K562 (cell line): ENCODE data around the gene ZNF23. TPM values are rescaled to one million over a fixed set of nuclear protein-coding genes. Genes with fewer than 3 reads are reported as not detected.

Experiments
- ARID2 ChIP-seq: fragments of 450-650 bp; IDR thresholded peaks from 2 replicates; pipeline ENCODE4 v1.6.1; 2017; ENCODE audit warnings: antibody characterized with exemption, mild to moderate bottlenecking
- BACH1 ChIP-seq: fragments of 200-800 bp; sonication (Bioruptor generic); IDR thresholded peaks from 2 replicates; pipeline ENCODE4 v1.6.1; 2016; ENCODE audit warnings: missing genetic modification characterization, missing compliant biosample characterization
- CHD2 ChIP-seq: IDR thresholded peaks from 2 replicates; pipeline ENCODE4 v1.6.1; 2011; ENCODE audit warnings: low read depth, low read length
- ELF2 ChIP-seq: fragments of 250-450 bp; sonication (Bioruptor Pico); IDR thresholded peaks from 2 replicates; pipeline ENCODE4 v1.5.0; 2021; ENCODE audit warnings: mild to moderate bottlenecking
- GTF2F1 ChIP-seq: IDR thresholded peaks from 2 replicates; pipeline ENCODE4 v1.6.1; 2011; ENCODE audit warnings: low read depth, low read length, improper control_type of control experiment
- KDM2B ChIP-seq: fragments of 250-450 bp; sonication (Bioruptor Pico); IDR thresholded peaks from 2 replicates; pipeline ENCODE4 v1.8.0; 2021; ENCODE audit warnings: mild to moderate bottlenecking, moderate library complexity
- KLF10 ChIP-seq: fragments of 250-450 bp; sonication (Bioruptor Pico); IDR thresholded peaks from 2 replicates; pipeline ENCODE4 v1.6.1; 2021; ENCODE audit warnings: matching md5 sums
- LARP7 ChIP-seq: fragments of 450-650 bp; IDR thresholded peaks from 2 replicates; pipeline ENCODE4 v1.6.1; 2016
- NFIX ChIP-seq: fragments of 250-450 bp; sonication (Bioruptor Pico); IDR thresholded peaks from 2 replicates; pipeline ENCODE4 v1.4.0; 2020; ENCODE audit warnings: low read depth, mild to moderate bottlenecking, moderate library complexity
- SP2 ChIP-seq: IDR thresholded peaks from 2 replicates; pipeline ENCODE4 v1.6.1; 2011; ENCODE audit warnings: mild to moderate bottlenecking, low read depth, low read length, moderate library complexity; ENCODE audit not compliant: poor library complexity, severe bottlenecking; ENCODE audit errors: extremely low read depth
- SPI1 ChIP-seq: IDR thresholded peaks from 2 replicates; pipeline ENCODE4 v1.6.1; 2011; ENCODE audit warnings: low read depth, low read length, control low read depth, borderline replicate concordance
- ZNF121 ChIP-seq: sonication (generic); formaldehyde crosslinking; conservative IDR thresholded peaks from 2 replicates; pipeline ENCODE4 v1.8.0; 2022; ENCODE audit warnings: missing genetic modification reagents
- ZNF143 ChIP-seq: sonication (generic); formaldehyde crosslinking; IDR thresholded peaks from 2 replicates; pipeline ENCODE4 v1.9.0; 2022; ENCODE audit warnings: mild to moderate bottlenecking, missing genetic modification reagents
- ZNF184 ChIP-seq: sonication (generic); formaldehyde crosslinking; IDR thresholded peaks from 2 replicates; pipeline ENCODE4 v1.5.0; 2020; ENCODE audit warnings: missing genetic modification reagents
- ZNF551 ChIP-seq: fragments of 250-450 bp; sonication (Bioruptor Pico); IDR thresholded peaks from 2 replicates; pipeline ENCODE4 v1.5.0; 2021; ENCODE audit warnings: mild to moderate bottlenecking, moderate library complexity
- polyA plus RNA-seq, 8 experiments: library from polyadenylated mRNA; depleted of rRNA in 4 of 8; stranded (reverse) in 5 of 8; unstranded in 3 of 8; fragments of >200 nt; fragmentation: Nextera tagmentation in 2 of 8; fragmentation: Illumina TruSeq in 1 of 8; extraction: Ambion mirVana in 2 of 8; extraction: Trizol in 1 of 8; gene quantifications; 2 replicates each; pipeline versions ENCODE4 v1.2.1 to v1.2.3, GENCODE V29; 2011 to 2014; ENCODE audit warnings: inconsistent platforms in 1 of 8, missing spikeins in 1 of 8
- total RNA-seq, 7 experiments: library from RNA; depleted of rRNA in 6 of 7; stranded (reverse); fragments of >200 nt in 6 of 7; fragmentation: Illumina TruSeq in 2 of 7; extraction: Trizol in 2 of 7; gene quantifications; 2 replicates each; pipeline versions ENCODE4 v1.2.1 to v1.2.3, GENCODE V29; 2011 to 2021; ENCODE audit warnings: low replicate concordance in 1 of 7
- TF ChIP-seq, protein P1 (sequence below): sonication (generic); formaldehyde crosslinking; IDR thresholded peaks from 2 replicates; pipeline ENCODE4 v1.8.1; 2023; ENCODE audit warnings: missing genetic modification reagents, mild to moderate bottlenecking, borderline replicate concordance
- TF ChIP-seq, protein P2 (sequence below): sonication (generic); formaldehyde crosslinking; IDR thresholded peaks from 2 replicates; pipeline ENCODE4 v1.8.0; 2023; ENCODE audit warnings: mild to moderate bottlenecking, missing genetic modification reagents
- TF ChIP-seq, protein P3 (sequence below): fragments of 450-650 bp; formaldehyde crosslinking; IDR thresholded peaks from 2 replicates; pipeline ENCODE4 v1.4.0; 2020; ENCODE audit warnings: mild to moderate bottlenecking, mixed read lengths
- TF ChIP-seq, protein P4 (sequence below), 2 experiments: fragments of 450-650 bp in 1 of 2; sonication (generic) in 1 of 2; formaldehyde crosslinking in 1 of 2; IDR thresholded peaks in 1 of 2; conservative IDR thresholded peaks in 1 of 2; 2 replicates each; pipeline versions ENCODE4 v1.6.1 to v1.8.1; 2016 to 2023; ENCODE audit warnings: mild to moderate bottlenecking in 2 of 2, moderate library complexity in 2 of 2, inconsistent platforms in 1 of 2, missing genetic modification reagents in 1 of 2

The ZNF23 gene
- total and polyA plus RNA-seq, 9 of the 15 experiments (the other 6 are each of a cell fraction or from before 2014, with no cell fraction given), result 4.7 to 13.4 (median 11.2) TPM

DNA sequence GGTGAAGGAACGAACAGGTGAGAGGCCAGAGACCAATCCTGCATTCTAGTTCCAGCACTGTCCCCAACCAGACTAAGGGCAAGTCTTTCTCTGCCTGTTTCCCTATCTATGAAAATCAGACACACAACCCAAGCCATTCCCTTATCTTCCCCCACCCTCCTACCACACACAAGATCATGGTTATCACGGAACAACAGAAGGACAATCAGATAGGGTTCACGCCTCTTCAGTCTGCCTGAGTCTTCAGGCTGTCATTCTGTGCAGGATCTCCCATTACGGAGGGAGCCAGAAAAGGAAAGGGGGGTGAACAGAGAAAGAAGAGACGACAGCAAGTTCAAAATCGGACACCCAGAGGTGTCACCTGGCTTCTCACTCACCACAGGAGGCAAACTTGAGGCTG, 31.3 kb downstream of the ZNF23 start (continued):
- TF ChIP-seq, protein P1, sequence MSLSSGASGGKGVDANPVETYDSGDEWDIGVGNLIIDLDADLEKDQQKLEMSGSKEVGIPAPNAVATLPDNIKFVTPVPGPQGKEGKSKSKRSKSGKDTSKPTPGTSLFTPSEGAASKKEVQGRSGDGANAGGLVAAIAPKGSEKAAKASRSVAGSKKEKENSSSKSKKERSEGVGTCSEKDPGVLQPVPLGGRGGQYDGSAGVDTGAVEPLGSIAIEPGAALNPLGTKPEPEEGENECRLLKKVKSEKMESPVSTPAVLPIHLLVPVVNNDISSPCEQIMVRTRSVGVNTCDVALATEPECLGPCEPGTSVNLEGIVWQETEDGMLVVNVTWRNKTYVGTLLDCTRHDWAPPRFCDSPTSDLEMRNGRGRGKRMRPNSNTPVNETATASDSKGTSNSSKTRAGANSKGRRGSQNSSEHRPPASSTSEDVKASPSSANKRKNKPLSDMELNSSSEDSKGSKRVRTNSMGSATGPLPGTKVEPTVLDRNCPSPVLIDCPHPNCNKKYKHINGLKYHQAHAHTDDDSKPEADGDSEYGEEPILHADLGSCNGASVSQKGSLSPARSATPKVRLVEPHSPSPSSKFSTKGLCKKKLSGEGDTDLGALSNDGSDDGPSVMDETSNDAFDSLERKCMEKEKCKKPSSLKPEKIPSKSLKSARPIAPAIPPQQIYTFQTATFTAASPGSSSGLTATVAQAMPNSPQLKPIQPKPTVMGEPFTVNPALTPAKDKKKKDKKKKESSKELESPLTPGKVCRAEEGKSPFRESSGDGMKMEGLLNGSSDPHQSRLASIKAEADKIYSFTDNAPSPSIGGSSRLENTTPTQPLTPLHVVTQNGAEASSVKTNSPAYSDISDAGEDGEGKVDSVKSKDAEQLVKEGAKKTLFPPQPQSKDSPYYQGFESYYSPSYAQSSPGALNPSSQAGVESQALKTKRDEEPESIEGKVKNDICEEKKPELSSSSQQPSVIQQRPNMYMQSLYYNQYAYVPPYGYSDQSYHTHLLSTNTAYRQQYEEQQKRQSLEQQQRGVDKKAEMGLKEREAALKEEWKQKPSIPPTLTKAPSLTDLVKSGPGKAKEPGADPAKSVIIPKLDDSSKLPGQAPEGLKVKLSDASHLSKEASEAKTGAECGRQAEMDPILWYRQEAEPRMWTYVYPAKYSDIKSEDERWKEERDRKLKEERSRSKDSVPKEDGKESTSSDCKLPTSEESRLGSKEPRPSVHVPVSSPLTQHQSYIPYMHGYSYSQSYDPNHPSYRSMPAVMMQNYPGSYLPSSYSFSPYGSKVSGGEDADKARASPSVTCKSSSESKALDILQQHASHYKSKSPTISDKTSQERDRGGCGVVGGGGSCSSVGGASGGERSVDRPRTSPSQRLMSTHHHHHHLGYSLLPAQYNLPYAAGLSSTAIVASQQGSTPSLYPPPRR (CRISPR knock-in tag), result no peak
- TF ChIP-seq KDM2B (CRISPR knock-in tag), result no peak
- TF ChIP-seq, protein P2, sequence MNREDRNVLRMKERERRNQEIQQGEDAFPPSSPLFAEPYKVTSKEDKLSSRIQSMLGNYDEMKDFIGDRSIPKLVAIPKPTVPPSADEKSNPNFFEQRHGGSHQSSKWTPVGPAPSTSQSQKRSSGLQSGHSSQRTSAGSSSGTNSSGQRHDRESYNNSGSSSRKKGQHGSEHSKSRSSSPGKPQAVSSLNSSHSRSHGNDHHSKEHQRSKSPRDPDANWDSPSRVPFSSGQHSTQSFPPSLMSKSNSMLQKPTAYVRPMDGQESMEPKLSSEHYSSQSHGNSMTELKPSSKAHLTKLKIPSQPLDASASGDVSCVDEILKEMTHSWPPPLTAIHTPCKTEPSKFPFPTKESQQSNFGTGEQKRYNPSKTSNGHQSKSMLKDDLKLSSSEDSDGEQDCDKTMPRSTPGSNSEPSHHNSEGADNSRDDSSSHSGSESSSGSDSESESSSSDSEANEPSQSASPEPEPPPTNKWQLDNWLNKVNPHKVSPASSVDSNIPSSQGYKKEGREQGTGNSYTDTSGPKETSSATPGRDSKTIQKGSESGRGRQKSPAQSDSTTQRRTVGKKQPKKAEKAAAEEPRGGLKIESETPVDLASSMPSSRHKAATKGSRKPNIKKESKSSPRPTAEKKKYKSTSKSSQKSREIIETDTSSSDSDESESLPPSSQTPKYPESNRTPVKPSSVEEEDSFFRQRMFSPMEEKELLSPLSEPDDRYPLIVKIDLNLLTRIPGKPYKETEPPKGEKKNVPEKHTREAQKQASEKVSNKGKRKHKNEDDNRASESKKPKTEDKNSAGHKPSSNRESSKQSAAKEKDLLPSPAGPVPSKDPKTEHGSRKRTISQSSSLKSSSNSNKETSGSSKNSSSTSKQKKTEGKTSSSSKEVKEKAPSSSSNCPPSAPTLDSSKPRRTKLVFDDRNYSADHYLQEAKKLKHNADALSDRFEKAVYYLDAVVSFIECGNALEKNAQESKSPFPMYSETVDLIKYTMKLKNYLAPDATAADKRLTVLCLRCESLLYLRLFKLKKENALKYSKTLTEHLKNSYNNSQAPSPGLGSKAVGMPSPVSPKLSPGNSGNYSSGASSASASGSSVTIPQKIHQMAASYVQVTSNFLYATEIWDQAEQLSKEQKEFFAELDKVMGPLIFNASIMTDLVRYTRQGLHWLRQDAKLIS (CRISPR knock-in tag), result 0 out of 2 replicates have a peak, but pooled peaks have one; percentile 32
- no peak for TF ChIP-seq ELF2
- TF ChIP-seq ZNF143 (CRISPR knock-in tag), result no peak
- no peak for TF ChIP-seq SP2
- TF ChIP-seq, protein P3, sequence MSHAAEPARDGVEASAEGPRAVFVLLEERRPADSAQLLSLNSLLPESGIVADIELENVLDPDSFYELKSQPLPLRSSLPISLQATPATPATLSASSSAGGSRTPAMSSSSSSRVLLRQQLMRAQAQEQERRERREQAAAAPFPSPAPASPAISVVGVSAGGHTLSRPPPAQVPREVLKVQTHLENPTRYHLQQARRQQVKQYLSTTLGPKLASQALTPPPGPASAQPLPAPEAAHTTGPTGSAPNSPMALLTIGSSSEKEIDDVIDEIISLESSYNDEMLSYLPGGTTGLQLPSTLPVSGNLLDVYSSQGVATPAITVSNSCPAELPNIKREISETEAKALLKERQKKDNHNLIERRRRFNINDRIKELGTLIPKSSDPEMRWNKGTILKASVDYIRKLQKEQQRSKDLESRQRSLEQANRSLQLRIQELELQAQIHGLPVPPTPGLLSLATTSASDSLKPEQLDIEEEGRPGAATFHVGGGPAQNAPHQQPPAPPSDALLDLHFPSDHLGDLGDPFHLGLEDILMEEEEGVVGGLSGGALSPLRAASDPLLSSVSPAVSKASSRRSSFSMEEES (CRISPR knock-in tag), result no peak
- TF ChIP-seq KLF10 (CRISPR knock-in tag), result no peak
- TF ChIP-seq NFIX (CRISPR knock-in tag), result no peak
- no peak for TF ChIP-seq SPI1
- TF ChIP-seq CHD2, result no peak
- no peak for TF ChIP-seq BACH1 (tag)
- no peak for TF ChIP-seq ARID2
- TF ChIP-seq ZNF184 (CRISPR knock-in tag), result no peak
- no peak for TF ChIP-seq ZNF551 (CRISPR knock-in tag)
- TF ChIP-seq GTF2F1, result no peak
- TF ChIP-seq, protein P4, sequence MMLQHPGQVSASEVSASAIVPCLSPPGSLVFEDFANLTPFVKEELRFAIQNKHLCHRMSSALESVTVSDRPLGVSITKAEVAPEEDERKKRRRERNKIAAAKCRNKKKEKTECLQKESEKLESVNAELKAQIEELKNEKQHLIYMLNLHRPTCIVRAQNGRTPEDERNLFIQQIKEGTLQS (IDR thresholded peaks at IDR 0.05), result no peak
- TF ChIP-seq, protein P4 (CRISPR knock-in tag; conservative IDR thresholded peaks at IDR 0.05), result no peak
- TF ChIP-seq LARP7, result no peak
- no peak for TF ChIP-seq ZNF121 (CRISPR knock-in tag)
